SK-N-MC (cell line): ENCODE measurements around the gene COL4A3.
A peak's percentile ranks its signal among the peaks of the same experiment; 100 is the strongest.

Source experiments
- DNase-seq: peaks from one replicate; pipeline ENCODE4 v3.0.0-alpha.2; 2011; ENCODE audit warnings: low read depth, low spot score
- H3K27ac ChIP-seq: fragments of 200-600 bp; sonication (generic); 2 replicates; pipeline ENCODE4 v1.5.1; 2016; ENCODE audit warnings: mixed run types
- H3K36me3 ChIP-seq: fragments of 200-600 bp; sonication (generic); 2 replicates; pipeline ENCODE4 v1.6.1; 2017; ENCODE audit warnings: antibody characterized with exemption, low read length, mixed read lengths; ENCODE audit not compliant: insufficient read depth
- H3K4me3 ChIP-seq: fragments of 200-600 bp; sonication (generic); 2 replicates; pipeline ENCODE4 v1.5.1; 2016
- H3K9ac ChIP-seq: fragments of 200-600 bp; sonication (generic); 2 replicates; pipeline ENCODE4 v1.8.0; 2017; ENCODE audit warnings: mixed run types, mixed read lengths; ENCODE audit not compliant: insufficient read length
- H3K9me3 ChIP-seq: fragments of 200-600 bp; sonication (generic); 2 replicates; pipeline ENCODE4 v1.6.1; 2017; ENCODE audit warnings: low read depth, mild to moderate bottlenecking, antibody characterized with exemption, low read length, moderate library complexity, mixed read lengths
- EZH2 ChIP-seq: fragments of 200-600 bp; sonication (generic); IDR thresholded peaks from one replicate; pipeline ENCODE4 v1.6.1; 2017; ENCODE audit warnings: antibody characterized with exemption
- FOXP2 ChIP-seq: optimal IDR thresholded peaks from 2 replicates; pipeline ENCODE3; 2011; ENCODE audit warnings: mild to moderate bottlenecking, moderate library complexity; ENCODE audit not compliant: insufficient read depth; ENCODE audit errors: extremely low read length, control extremely low read depth
- POLR2AphosphoS5 ChIP-seq: IDR thresholded peaks from 2 replicates; pipeline ENCODE4 v1.6.1; 2012; ENCODE audit warnings: mild to moderate bottlenecking, low read depth, low read length, borderline replicate concordance

Gene COL4A3

GRCh38 chr2:227347117-227347516 is 182.7 kb downstream of the COL4A3 start:
- Histone ChIP-seq H3K9ac (no peak overlapping the region), H3K4me3 (no peak overlapping the region), H3K36me3 (peaks cover 29% of the 10 kb centered on the region), H3K9me3 (no peaks in the 10 kb centered on the region), H3K27ac (no peak overlapping the region)
- DNase-seq, result no peak
- TF ChIP-seq POLR2AphosphoS5 (no peak), FOXP2 (no peak), EZH2 (no peak)

GRCh38 chr2:227348324-227348723 is 183.9 kb downstream of the COL4A3 start:
- no peak for DNase-seq
- H3K36me3 ChIP-seq, result peaks cover 22% of the 10 kb centered on the region
- H3K9me3 ChIP-seq, result no peaks in the 10 kb centered on the region
- TF ChIP-seq POLR2AphosphoS5, result no peak
- H3K9ac ChIP-seq, result no peak overlapping the region
- no peak overlapping the region for H3K27ac ChIP-seq
- no peak overlapping the region for H3K4me3 ChIP-seq

DNA sequence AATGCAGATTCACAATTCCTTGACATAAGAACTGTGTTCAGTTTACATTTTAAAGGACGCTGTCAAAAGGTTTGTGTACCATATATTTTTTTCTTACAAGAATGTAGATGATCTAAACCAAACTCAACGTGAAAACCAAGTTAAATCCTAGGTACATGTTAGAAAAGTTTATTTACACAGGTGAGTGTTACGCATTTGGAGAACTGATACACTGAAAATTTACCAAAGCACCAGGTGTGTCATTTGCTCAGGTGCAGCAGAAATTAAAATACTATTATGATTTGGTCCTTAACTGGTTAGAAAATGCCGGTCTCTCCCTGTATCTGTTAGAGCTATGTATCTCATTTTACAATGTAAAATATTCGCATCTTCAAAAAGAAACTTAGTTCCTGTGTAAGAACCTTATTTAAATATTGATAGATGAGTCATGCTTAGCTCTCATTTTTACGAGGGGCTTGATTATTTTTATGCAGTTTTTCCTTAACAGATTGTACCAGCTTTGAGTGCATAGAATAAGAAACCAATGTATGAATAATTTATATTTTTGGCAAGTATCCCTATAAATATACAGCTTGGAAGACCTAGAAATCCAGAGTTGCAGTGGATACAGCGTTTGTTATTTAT is 185.7 kb downstream of the COL4A3 start:
- TF ChIP-seq POLR2AphosphoS5 (no peak), EZH2 (no peak), FOXP2 (no peak)
- Histone ChIP-seq H3K9ac (no peak overlapping the region), H3K9me3 (no peaks in the 10 kb centered on the region), H3K27ac (peak overlapping the region; percentile 71), H3K4me3 (peak overlapping the region; percentile 43), H3K36me3 (peaks cover 19% of the 10 kb centered on the region)
- peak; percentile 74 for DNase-seq

DNA sequence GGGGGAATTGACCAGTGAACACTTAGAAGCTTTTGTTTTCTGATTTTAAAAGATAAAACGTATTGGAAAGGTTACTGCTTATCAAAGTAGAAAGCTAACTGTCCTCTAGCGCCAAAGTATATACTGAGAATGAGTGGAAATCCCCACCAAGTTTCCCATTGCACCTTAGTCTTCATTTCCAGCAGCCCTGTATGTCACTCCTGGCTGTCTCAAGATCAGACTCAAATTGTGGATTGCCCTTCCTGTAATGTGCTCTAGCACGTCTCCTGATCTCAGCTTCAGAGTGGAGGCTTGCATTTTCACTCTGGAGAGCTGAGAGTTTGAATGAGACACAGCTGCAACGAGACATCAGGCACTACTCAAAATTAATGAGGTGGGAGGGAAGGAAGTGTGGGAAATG is 187.2 kb downstream of the COL4A3 start:
- no peak overlapping the region for H3K4me3 ChIP-seq
- no peak for DNase-seq
- no peaks in the 10 kb centered on the region for H3K9me3 ChIP-seq
- TF ChIP-seq EZH2 (no peak), FOXP2 (no peak), POLR2AphosphoS5 (no peak)
- no peak overlapping the region for H3K27ac ChIP-seq
- H3K9ac ChIP-seq, result no peak overlapping the region
- peaks cover 19% of the 10 kb centered on the region for H3K36me3 ChIP-seq

DNA sequence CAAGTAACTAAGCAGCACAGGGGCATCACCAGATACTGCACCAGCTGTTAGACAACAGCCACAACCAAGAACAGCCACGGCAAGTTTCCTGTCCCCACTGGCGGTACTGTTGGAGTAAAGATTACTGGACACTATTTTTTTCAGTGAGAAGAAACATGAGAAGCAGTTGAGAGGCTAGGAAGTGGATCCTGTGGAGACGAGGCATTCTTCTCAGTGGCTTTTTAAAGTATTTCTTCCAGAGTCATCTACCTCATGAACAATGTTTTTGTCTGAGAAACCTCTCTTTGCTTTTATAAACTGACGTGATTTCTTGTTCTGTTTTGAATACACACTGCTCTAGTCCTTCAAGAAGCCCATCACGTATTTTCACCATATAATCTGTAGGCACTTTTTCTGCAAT is 195.9 kb downstream of the COL4A3 start:
- H3K9me3 ChIP-seq, result no peaks in the 10 kb centered on the region
- no peak overlapping the region for H3K27ac ChIP-seq
- no peak overlapping the region for H3K9ac ChIP-seq
- peaks cover 36% of the 10 kb centered on the region for H3K36me3 ChIP-seq
- TF ChIP-seq FOXP2 (no peak), POLR2AphosphoS5 (no peak), EZH2 (no peak)
- H3K4me3 ChIP-seq, result no peak overlapping the region
- DNase-seq, result no peak

DNA sequence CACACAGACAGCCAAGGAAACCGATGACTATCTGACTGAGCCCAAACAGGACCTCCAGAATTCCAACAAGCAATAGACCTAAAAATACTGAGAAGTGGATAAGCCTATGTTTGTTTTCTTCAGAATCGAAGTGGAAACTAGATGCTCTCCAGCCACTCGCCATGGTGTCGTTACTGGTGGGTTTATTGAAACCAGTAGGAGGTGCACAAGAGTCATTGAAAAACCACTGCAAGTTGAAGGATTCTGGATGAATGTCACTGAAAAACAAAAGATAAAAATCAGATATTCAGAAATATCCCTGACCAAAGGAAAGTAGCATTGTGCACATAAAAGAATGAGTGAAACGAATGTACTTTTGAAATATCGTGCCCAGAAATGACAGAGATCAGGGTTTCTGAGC is 199.3 kb downstream of the COL4A3 start:
- H3K36me3 ChIP-seq, result peaks cover 8% of the 10 kb centered on the region; the same call in 1 of the 2 replicates
- H3K9me3 ChIP-seq, result no peaks in the 10 kb centered on the region
- H3K27ac ChIP-seq, result no peak overlapping the region
- DNase-seq, result no peak
- no peak for TF ChIP-seq FOXP2
- TF ChIP-seq EZH2, result no peak
- TF ChIP-seq POLR2AphosphoS5, result no peak
- H3K4me3 ChIP-seq, result no peak overlapping the region
- no peak overlapping the region for H3K9ac ChIP-seq
